Esophagus muscularis mucosa (tissue), 4 donors: Measurements from ENCODE around the gene NPIPA3.

Experiments
- EP300 ChIP-seq: sonication (generic); formaldehyde crosslinking; IDR thresholded peaks from one replicate; pipeline ENCODE4 v1.6.1; 2017; ENCODE audit warnings: antibody characterized with exemption
- POLR2A ChIP-seq: fragments of 450-650 bp; IDR thresholded peaks from one replicate; pipeline ENCODE4 v1.6.1; 2017; ENCODE audit warnings: antibody characterized with exemption, moderate library complexity, mild to moderate bottlenecking, low read depth
- TF ChIP-seq, protein P1 (sequence below), 3 experiments: fragments of 200-600 bp in 2 of 3; fragments of 450-650 bp in 1 of 3; sonication (generic) in 2 of 3; IDR thresholded peaks; one replicate each; pipeline ENCODE4 v1.5.1; 2017 to 2019; ENCODE audit warnings: antibody characterized with exemption in 3 of 3, mild to moderate bottlenecking in 2 of 3, moderate library complexity in 1 of 3

DNA sequence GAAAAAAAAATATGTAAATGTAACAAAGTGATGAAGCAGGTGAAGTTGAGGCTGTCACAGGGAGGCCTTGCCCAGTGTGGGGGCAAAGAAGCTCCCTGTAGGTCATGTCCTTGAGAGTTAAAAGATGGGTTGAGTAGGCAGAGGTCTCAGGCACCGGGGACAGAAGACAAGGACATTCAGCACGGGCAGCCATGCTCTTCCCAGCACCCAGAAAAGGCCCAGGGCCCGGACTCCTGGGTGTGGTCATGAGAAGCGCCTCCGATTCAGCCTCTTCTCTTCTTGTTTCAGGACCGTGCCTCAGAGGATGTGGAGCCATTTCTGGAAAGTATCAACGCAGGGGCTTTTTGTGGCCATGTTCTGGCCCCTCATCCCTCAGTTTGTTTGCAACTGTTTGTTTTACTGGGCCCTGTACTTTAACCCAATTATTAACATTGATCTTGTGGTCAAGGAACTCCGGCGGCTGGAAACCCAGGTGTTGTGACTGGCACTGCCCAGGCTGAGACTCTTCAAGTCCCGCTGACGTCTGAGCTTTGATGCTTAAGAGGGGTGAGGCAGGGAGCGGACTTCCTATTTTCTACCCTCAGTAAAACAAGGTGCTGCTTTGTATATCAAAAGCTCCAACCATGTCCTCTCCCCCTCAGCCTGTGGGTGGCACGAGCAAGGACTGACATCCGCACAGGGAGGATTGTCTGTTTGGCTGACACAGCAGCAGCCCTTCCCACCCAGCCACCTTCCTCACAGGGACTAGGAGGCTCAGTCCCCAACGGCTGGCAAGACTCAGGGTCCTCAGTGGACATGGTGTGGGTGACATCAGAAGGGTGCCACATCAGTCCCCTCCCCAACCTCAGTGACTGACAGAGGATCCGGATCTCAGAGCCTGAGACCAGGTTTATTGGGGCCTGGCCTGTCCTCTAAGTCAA is 35.6 kb upstream of the NPIPA3 start:
- TF ChIP-seq, protein P1, sequence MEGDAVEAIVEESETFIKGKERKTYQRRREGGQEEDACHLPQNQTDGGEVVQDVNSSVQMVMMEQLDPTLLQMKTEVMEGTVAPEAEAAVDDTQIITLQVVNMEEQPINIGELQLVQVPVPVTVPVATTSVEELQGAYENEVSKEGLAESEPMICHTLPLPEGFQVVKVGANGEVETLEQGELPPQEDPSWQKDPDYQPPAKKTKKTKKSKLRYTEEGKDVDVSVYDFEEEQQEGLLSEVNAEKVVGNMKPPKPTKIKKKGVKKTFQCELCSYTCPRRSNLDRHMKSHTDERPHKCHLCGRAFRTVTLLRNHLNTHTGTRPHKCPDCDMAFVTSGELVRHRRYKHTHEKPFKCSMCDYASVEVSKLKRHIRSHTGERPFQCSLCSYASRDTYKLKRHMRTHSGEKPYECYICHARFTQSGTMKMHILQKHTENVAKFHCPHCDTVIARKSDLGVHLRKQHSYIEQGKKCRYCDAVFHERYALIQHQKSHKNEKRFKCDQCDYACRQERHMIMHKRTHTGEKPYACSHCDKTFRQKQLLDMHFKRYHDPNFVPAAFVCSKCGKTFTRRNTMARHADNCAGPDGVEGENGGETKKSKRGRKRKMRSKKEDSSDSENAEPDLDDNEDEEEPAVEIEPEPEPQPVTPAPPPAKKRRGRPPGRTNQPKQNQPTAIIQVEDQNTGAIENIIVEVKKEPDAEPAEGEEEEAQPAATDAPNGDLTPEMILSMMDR (IDR thresholded peaks at IDR 0.05): no peak
- TF ChIP-seq POLR2A (no peak), EP300 (no peak)
